Endothelial cell of umbilical vein (primary cell): ENCODE data around the gene TMEM169. TPM values are rescaled to one million over a fixed set of nuclear protein-coding genes. Genes with fewer than 3 reads are reported as not detected.

Experiments
- BruUV-seq: library from RNA; stranded (reverse); fragments of 400-500 nt; replicated peaks from 2 replicates; lab custom pipeline; 2021; lab: Mats Ljungman, UMichigan
- CTCF ChIA-PET: fragments of 300-600, 350-600 bp; sonication (Branson Sonifier 250); formaldehyde crosslinking; loops from one replicate; lab custom pipeline; 2021; ENCODE audit warnings: antibody characterized with exemption, inconsistent platforms; lab: Charles Lee
- POLR2A ChIA-PET: fragments of 300-600, 350-600 bp; sonication (Branson Sonifier 250); formaldehyde crosslinking; loops from one replicate; lab custom pipeline; 2021; ENCODE audit warnings: antibody characterized with exemption, inconsistent platforms; lab: Charles Lee
- DNase-seq: peaks from one replicate; pipeline ENCODE4 v3.0.0-alpha.2; 2011; ENCODE audit warnings: low read depth, low spot score
- FAIRE-seq: peaks from 2 replicates; lab custom pipeline; 2011; peaks lifted over from hg19 to GRCh38; lab: Jason Lieb, UNC
- H2AFZ ChIP-seq: 2 replicates; pipeline ENCODE4 v1.6.0; 2012; ENCODE audit warnings: low read depth, low read length, control low read depth, inconsistent platforms
- H3K27ac ChIP-seq: 2 replicates; pipeline ENCODE4 v1.5.1; 2011; ENCODE audit warnings: low read depth, mild to moderate bottlenecking, control low read depth, low read length, moderate library complexity; ENCODE audit not compliant: insufficient read depth
- H3K27me3 ChIP-seq, 2 experiments: 2 replicates each; pipeline versions ENCODE4 v1.6.0 to v1.6.1; 2011; ENCODE audit warnings: low read length in 2 of 2, mixed read lengths in 1 of 2; ENCODE audit not compliant: control insufficient read depth in 2 of 2, insufficient read depth in 2 of 2
- H3K36me3 ChIP-seq, 2 experiments: 2 replicates in 1 of 2; 3 replicates in 1 of 2; pipeline ENCODE4 v1.5.1; 2011; ENCODE audit warnings: low read length in 2 of 2, mild to moderate bottlenecking in 1 of 2, moderate library complexity in 1 of 2; ENCODE audit not compliant: control insufficient read depth in 2 of 2, insufficient read depth in 2 of 2; ENCODE audit errors: extremely low read depth in 1 of 2
- H3K4me1 ChIP-seq: 3 replicates; pipeline ENCODE4 v1.5.1; 2011; ENCODE audit warnings: mild to moderate bottlenecking, low read length; ENCODE audit not compliant: control insufficient read depth, insufficient read depth; ENCODE audit errors: extremely low read depth
- H3K4me2 ChIP-seq: 2 replicates; pipeline ENCODE4 v1.6.1; 2011; ENCODE audit warnings: low read length, control low read depth, mixed read lengths; ENCODE audit not compliant: insufficient read depth
- H3K4me3 ChIP-seq, 3 experiments: fragments of 200-600 bp in 1 of 3; sonication (generic), shearing (Covaris generic) in 1 of 3; replicated peaks in 1 of 3; 2 replicates each; pipeline ENCODE4 v1.5.1; 2011 to 2016; ENCODE audit warnings: control low read depth in 3 of 3, low read length in 3 of 3, mild to moderate bottlenecking in 2 of 3, inconsistent platforms in 1 of 3, low read depth in 1 of 3, moderate library complexity in 1 of 3; ENCODE audit not compliant: insufficient read depth in 1 of 3
- H3K79me2 ChIP-seq: 2 replicates; pipeline ENCODE4 v1.6.0; 2012; ENCODE audit warnings: low read length, inconsistent platforms; ENCODE audit not compliant: control insufficient read depth, insufficient read depth
- H3K9ac ChIP-seq: replicated peaks from 2 replicates; pipeline ENCODE3; 2011; ENCODE audit warnings: low read length, control low read depth; ENCODE audit not compliant: insufficient read depth; ENCODE audit errors: extremely low read depth
- H3K9me1 ChIP-seq: replicated peaks from 3 replicates; pipeline ENCODE4 v1.6.0; 2011; ENCODE audit warnings: mild to moderate bottlenecking, low read length; ENCODE audit not compliant: control insufficient read depth, insufficient read depth; ENCODE audit errors: extremely low read depth
- H3K9me3 ChIP-seq: replicated peaks from 2 replicates; pipeline ENCODE4 v1.5.1; 2012; ENCODE audit warnings: low read length, inconsistent platforms; ENCODE audit not compliant: control insufficient read depth, insufficient read depth
- H4K20me1 ChIP-seq: replicated peaks from 2 replicates; pipeline ENCODE3; 2011; ENCODE audit warnings: mild to moderate bottlenecking, low read length; ENCODE audit not compliant: control insufficient read depth, insufficient read depth; ENCODE audit errors: extremely low read depth
- CTCF ChIP-seq, 2 donors: IDR thresholded peaks; 1 replicate in 1 of 2; 2 replicates in 1 of 2; pipeline ENCODE4 v1.5.1; 2011; ENCODE audit warnings: low read length in 2 of 2, mild to moderate bottlenecking in 2 of 2, moderate library complexity in 2 of 2, control low read depth in 1 of 2, inconsistent platforms in 1 of 2, low read depth in 1 of 2; ENCODE audit not compliant: insufficient read depth in 1 of 2; ENCODE audit errors: extremely low read depth in 1 of 2
- EZH2 ChIP-seq: IDR thresholded peaks from 2 replicates; pipeline ENCODE4 v1.6.1; 2012; ENCODE audit warnings: borderline replicate concordance, low read depth, mild to moderate bottlenecking, moderate library complexity, low read length, inconsistent platforms; ENCODE audit not compliant: severe bottlenecking
- FOS ChIP-seq: IDR thresholded peaks from 2 replicates; pipeline ENCODE4 v1.6.1; 2011; ENCODE audit warnings: mild to moderate bottlenecking, low read length, moderate library complexity, borderline replicate concordance; ENCODE audit not compliant: insufficient read depth
- GATA2 ChIP-seq: IDR thresholded peaks from 2 replicates; pipeline ENCODE4 v1.7.0; 2011; ENCODE audit warnings: low read depth, mild to moderate bottlenecking, moderate library complexity, mixed read lengths, low read length; ENCODE audit not compliant: insufficient read length, insufficient read depth
- JUN ChIP-seq: IDR thresholded peaks from 2 replicates; pipeline ENCODE4 v1.6.1; 2011; ENCODE audit warnings: borderline replicate concordance, low read depth; ENCODE audit not compliant: insufficient read length, insufficient read depth
- MAX ChIP-seq: IDR thresholded peaks from 2 replicates; pipeline ENCODE4 v1.6.1; 2011; ENCODE audit not compliant: insufficient read depth, insufficient read length
- MYC ChIP-seq: IDR thresholded peaks from one replicate; pipeline ENCODE4 v1.6.1; 2011; ENCODE audit warnings: mild to moderate bottlenecking, low read depth, low read length
- POLR2A ChIP-seq: IDR thresholded peaks from 2 replicates; pipeline ENCODE4 v1.6.1; 2012; ENCODE audit warnings: low read depth, mild to moderate bottlenecking, control low read depth, low read length
- POLR2AphosphoS5 ChIP-seq: IDR thresholded peaks from 2 replicates; pipeline ENCODE4 v1.6.1; 2012; ENCODE audit warnings: low read depth, mild to moderate bottlenecking, control low read depth, low read length, moderate library complexity; ENCODE audit not compliant: insufficient read depth
- dilution Hi-C: fragments of 300-500 bp; cut with MboI; formaldehyde crosslinking; loops from one replicate; pipeline ENCODE4 v1.15.0; 2019; ENCODE audit warnings: low sequenced_read_pairs; ENCODE audit not compliant: extremely low pct_ligation_motif_present
- intact Hi-C: fragments of 100-400 bp; cut with micrococcal nuclease; formaldehyde crosslinking; loops from one replicate; pipeline ENCODE4 v1.10.0; 2022
- polyA plus RNA-seq, 4 experiments: library from polyadenylated mRNA; depleted of rRNA in 3 of 4; stranded (reverse) in 3 of 4; unstranded in 1 of 4; fragments of >200 nt; gene quantifications; 2 replicates each; pipeline versions ENCODE4 v1.2.1 to v1.2.3, GENCODE V29; 2011 to 2012; ENCODE audit warnings: missing spikeins in 1 of 4
- total RNA-seq: library from RNA; stranded (reverse); gene quantifications from 2 replicates; pipeline ENCODE4 v1.2.3, GENCODE V29; 2021

Gene TMEM169
- total and polyA plus RNA-seq, 2 donors (not counting 3 experiments of a cell fraction or from before 2014, with no cell fraction given) = 0.20 TPM; not detected in 1

GRCh38 chr2:216133397-216133796, 51.7 kb downstream of the TMEM169 start:
- no peaks in the 10 kb centered on the region for H3K4me1 ChIP-seq
- no peaks in the 10 kb centered on the region for H3K27me3 ChIP-seq
- no peak overlapping the region for H3K4me2 ChIP-seq
- ChIA-PET CTCF (interaction anchor here (1.7 kb wide), 1 partner anchor 10 kb away, joined by 6 read pairs; no protein-coding TSS in a partner anchor), POLR2A (no interaction called here)
- BruUV-seq = no TSS peak
- no peaks in the 10 kb centered on the region for H3K9me3 ChIP-seq
- H3K79me2 ChIP-seq = peaks cover 45% of the 10 kb centered on the region
- dilution Hi-C loops (no loop called here), intact Hi-C loops (no loop called here)
- TF ChIP-seq MAX (no peak), JUN (no peak), GATA2 (no peak), CTCF (IDR thresholded peaks at IDR 0.05; ENCODE audit: extremely low read depth in 1 of 2, insufficient read depth in 1 of 2, low read depth in 1 of 2, low read length in 2 of 2) (no peak), POLR2A (no peak)
- FAIRE-seq = no peak
- H2AFZ ChIP-seq = no peak overlapping the region
- no peak for DNase-seq
- peaks cover 24 to 54% of the 10 kb centered on the region in 2 experiments for H3K36me3 ChIP-seq
- no peak overlapping the region for H3K27ac ChIP-seq
- H3K4me3 ChIP-seq = no peak overlapping the region
- no peaks in the 10 kb centered on the region for H4K20me1 ChIP-seq
- H3K9me1 ChIP-seq = no peaks in the 10 kb centered on the region
- H3K9ac ChIP-seq = no peak overlapping the region

GRCh38 chr2:216134958-216135541, 53.3 kb downstream of the TMEM169 start:
- BruUV-seq = no TSS peak
- POLR2A ChIA-PET = no interaction called here
- Histone ChIP-seq H3K9ac (no peak overlapping the region), H3K4me3 (no peak overlapping the region), H3K4me1 (no peaks in the 10 kb centered on the region), H3K9me1 (no peaks in the 10 kb centered on the region), H3K79me2 (peaks cover 33% of the 10 kb centered on the region), H2AFZ (no peak overlapping the region), H3K9me3 (no peaks in the 10 kb centered on the region), H4K20me1 (no peaks in the 10 kb centered on the region), H3K4me2 (no peak overlapping the region), H3K27me3 (no peaks in the 10 kb centered on the region), H3K27ac (no peak overlapping the region), H3K36me3 (peaks cover 33 to 64% of the 10 kb centered on the region in 2 experiments)
- DNase-seq (no peak), FAIRE-seq (no peak)
- intact Hi-C loops = no loop called here
- CTCF ChIA-PET = no interaction called here
- TF ChIP-seq POLR2A = no peak
- TF ChIP-seq MYC = no peak
- no peak for TF ChIP-seq POLR2AphosphoS5
- TF ChIP-seq EZH2 = no peak
- no peak for TF ChIP-seq FOS
- TF ChIP-seq JUN = no peak
- no peak for TF ChIP-seq CTCF (IDR thresholded peaks at IDR 0.05; ENCODE audit: extremely low read depth in 1 of 2, insufficient read depth in 1 of 2, low read depth in 1 of 2, low read length in 2 of 2)
- no peak for TF ChIP-seq GATA2
- TF ChIP-seq MAX = no peak
- dilution Hi-C loops = no loop called here
